GM21447 (cell line): ENCODE results near the gene MAPKAP1.

Source experiments
- ATAC-seq: cut with Tn5 transposase; IDR thresholded peaks from one replicate; pipeline ENCODE4 v1.9.1; 2021; ENCODE audit not compliant: unreplicated experiment

Gene MAPKAP1

DNA sequence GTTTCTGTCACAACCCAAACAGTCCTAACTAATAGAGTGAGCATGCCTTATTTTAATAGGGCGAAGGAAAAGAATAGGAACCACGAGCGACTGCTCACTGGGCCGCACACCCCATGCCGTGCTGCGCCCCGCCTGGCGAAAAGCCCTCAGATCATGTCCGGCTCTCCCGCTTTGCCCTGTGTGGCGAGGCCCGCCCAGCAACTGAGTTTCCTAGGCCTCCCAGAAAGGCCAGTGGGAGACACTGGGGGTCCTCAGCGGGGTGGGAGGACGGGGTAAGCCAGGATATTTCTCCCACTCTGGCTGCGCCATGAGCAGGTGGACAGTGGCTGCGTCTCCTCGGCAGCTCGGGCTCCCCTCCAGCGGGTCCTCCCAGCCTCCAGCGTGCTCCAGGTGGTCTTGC lies 307.3 kb downstream of the MAPKAP1 start:
- no peak for ATAC-seq

DNA sequence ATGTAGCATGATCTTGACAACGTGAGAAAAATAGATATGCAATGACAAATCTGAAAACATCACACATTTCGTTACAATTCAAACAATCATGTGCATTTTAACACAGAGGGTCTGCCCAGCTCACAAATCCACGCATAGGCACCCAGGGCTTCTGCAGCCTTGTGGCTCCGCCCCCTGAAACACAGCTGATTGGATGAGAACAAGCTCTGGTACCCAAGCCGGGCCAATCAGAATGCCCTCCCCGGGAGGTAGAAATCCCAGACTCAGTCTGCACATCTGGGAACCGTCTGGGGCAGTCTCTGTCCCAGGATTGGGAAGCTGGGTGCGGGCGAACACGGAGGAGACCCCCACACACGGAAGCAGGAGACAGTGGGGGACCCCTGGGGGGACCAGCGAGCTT lies 307.8 kb downstream of the MAPKAP1 start:
- ATAC-seq, result no peak

DNA sequence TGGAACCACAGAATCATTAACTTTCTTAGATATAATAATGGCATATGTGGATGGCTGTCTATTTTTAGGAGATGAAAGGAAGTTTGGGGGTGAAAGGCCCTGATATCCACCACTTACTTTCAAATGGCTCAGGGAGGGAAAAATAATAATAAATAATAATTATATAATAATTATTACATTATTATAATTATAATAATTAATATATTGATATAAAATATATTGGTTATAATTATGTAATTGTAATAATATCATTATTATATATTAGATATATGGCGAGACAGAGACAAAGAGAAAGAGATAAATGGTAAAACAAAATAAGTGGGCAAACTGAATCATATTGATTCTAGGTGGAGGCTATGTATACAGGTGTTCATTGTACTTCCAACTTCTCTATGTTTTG lies 308.8 kb downstream of the MAPKAP1 start:
- no peak for ATAC-seq

DNA sequence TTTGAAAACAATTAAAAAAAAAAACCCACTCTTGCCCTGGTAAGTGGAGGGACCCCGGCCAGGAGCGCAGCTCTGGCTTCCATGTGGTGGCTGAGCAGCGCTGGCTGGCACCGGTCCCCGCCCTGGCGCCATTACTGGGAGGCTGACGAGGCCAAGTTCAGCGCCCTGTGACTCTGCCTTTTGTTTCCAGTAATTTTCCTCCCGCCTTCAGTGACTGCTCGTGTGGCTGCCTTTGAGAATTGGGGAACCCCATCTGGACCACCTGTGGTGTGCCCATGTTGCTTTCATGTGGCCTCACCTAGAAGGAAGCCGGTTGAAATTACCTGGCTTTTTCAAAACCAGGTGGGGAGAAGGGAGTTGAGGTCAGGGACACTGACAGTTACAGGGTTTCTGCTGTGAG lies 309.3 kb downstream of the MAPKAP1 start:
- no peak for ATAC-seq

DNA sequence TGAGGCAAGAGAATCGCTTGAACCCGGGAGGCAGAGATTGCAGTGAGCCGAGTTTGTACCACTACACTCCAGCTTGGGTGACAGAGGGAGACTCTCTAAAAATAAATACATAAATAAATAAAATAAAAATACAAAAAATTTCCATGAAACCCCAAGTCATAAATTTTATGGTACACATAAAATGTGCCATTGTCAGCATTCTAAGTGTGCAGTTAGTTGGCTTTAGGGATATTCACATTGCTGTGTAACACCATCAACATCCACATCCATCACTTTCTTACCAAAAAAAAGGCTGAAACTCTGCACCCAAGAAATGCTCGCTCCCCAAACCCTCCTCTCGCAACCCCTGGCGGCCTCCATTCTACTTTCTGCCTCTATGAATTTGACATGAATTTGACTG lies 310.2 kb downstream of the MAPKAP1 start:
- no peak for ATAC-seq

DNA sequence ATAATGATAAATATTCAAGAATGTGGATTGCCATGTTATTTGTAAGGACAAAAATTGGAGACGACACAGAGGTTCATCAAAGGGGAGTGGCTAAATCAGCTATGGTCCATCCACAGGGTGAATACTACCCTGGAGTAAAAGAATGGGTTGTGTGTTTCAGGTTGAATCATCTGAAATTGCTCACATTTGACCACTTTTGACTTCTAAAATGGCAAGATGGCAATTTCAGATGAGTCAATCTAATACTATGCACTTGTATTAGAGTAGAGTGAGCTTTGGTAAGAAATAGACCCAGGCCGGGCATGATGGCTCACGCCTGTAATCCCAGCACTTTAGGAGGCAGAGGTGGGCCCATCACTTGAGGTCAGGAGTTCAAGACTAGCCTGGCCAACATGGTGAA lies 313.6 kb downstream of the MAPKAP1 start:
- no peak for ATAC-seq

DNA sequence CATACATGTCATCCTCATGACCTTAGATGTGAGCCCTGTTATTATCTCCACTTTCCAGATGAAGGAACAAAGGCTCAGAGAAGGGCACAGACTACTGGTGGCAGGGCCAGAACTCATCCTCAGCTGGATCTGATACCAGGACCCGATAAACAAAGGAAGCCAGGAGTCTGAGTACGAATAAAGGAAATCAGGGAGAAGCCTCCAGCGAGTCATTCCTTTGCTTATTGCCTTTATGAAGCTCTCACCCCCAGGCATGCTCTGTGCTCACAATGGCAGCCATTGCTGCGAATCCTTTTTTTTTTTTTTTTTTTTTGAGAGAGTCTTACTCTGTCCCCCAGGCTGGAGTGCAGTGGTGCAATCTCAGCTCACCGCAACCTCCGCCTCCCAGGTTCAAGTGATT lies 315.3 kb downstream of the MAPKAP1 start:
- ATAC-seq, result no peak

DNA sequence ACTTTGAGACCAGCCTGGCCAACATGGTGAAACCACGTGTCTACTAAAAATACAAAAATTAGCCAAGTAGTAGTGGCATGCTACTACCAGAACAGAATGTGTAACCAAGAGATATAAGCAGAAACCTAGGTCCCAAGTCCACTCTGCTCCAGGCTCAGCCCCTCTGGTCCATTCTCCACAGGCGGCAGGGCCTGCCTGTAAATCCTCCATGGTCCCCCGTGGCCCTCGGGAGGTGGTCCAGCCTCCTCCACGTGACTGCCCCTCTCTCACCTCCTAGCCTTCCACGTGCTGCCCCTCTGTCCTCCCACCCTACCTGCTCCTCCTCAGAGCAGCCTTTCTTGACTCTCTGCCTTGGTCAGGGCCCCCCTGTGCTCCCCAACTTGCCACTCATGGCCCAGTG lies 318.0 kb downstream of the MAPKAP1 start:
- ATAC-seq, result no peak

DNA sequence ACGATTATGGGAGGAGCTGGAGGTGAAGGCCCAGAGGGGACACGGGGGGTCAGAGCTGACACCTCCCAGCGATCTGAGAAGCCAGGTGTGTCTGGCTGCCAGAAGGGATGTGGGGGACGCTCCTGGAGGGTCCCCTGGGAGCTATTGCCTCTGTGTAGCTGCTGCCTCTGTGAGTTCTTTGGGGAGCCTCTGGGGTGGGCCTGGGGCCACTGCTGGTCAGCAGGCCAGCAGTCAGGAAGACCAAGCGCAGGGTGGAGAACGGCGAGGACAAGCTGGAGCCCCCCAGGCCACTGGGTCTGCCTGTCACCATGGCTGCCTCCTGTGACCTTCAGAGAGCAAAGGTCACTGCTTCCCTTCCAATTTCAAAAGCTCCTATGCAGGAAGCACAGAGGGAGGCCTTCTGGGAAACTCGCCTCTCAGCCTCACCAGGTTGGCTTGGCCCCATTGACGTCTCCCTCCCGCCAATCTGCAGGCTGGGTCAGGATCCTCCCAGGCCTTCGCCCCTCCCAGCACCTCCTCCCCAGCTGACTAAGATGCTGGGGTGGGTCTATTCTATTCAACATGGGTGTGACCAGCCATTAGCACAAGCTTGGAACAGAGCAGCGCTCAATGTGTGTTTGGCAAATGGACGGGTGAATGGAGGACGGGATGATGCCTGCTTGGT lies 319.0 kb downstream of the MAPKAP1 start:
- no peak for ATAC-seq
